Fibroblast of skin of back (primary cell): ENCODE measurements around the gene NPHP4.
"Not testable (repeated sequence)": the region's sequence is repeated elsewhere in the genome, so short reads cannot be mapped to it uniquely, and the experiment has no call there.

Source experiments
- DNase-seq: peaks from one replicate; pipeline ENCODE4 v3.0.0-alpha.2; 2013

The NPHP4 gene

GRCh38 chr1:6023346-6023745 is 31.1 kb upstream of the NPHP4 start:
- DNase-seq, result no peak

GRCh38 chr1:6022193-6022592 is 30.0 kb upstream of the NPHP4 start:
- no peak for DNase-seq

- DNase-seq, result no peak
Observed at GRCh38 chr1:6019166-6019845, 27.1 kb upstream of the NPHP4 start.

GRCh38 chr1:6017654-6018053 is 25.4 kb upstream of the NPHP4 start:
- DNase-seq, result not testable (repeated sequence)

DNA sequence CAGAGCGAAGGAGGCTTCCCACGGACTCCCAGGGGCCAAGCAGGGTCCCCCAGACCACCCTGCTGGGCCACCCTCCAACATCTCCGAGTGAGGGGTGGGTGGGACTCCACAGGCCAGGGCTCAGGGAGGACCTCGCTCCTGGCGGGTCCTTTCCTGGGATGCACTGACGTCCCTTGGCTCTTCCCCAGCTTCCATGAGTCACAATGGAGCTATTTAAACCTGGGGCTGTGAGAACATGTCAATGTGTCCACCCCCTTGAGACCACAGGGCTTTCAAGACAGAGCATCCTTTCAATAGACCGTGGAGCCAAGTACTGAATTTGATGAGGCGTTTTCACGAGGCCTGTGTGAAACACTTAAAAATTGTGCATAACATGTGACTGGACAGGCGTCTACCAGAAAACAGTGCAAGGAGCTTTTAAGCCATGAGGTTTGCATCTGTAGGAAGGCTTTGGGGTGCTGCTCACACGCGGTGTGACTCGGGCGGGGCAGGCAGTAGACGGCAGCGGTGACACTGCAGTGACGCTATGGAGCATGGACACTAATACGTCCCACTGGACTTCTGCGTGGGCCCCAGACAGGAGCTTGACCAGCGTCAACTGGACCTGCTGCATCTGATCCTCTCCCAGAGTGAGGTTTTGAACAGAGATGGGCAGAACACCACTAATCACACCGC is 24.1 kb upstream of the NPHP4 start:
- peak; percentile 58 for DNase-seq

DNA sequence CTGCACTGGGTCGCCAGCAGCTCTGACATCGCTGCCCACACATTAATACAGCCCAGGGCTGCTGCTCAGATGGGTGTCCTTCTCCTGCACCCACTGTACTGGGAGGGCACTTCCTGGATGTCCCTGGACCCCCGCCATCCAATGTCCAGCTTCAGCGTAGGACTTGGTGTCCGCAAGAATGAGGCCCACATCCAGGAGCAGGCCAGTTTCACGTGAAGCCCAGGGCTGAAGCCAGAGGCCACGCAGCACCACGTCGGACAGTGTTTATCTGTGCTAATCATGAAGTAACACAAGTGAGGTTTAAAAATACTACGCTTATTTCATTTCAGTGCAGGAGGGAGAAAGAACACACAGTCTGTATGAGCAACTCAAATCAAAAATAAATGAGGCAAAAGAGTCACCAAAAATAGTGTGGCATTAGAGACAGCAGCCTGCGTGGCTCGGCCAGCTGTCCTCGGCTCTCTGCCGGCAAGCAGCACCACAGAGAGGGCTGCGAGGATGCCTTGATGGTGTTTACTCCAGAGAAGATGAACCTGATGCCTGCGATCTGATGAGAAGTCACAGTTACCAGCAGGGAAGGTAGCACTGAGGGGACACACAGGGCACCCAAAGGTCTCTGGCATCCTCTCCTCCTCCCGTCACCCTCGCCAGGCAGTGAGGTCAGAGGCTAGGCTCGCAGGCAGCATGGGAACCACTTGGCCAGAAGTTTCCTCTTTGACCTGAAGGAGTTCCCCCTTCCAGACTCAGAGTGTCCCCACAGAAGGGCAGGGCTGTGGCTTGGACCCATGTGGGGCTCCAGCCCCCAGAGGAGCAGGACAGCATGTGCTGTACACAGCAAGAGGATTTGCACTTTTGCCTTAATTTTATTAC is 22.1 kb upstream of the NPHP4 start:
- DNase-seq, result no peak

GRCh38 chr1:6013491-6013890 is 21.3 kb upstream of the NPHP4 start:
- DNase-seq, result no peak

- no peak for DNase-seq
Observed at GRCh38 chr1:6012529-6013318, 20.5 kb upstream of the NPHP4 start.

DNA sequence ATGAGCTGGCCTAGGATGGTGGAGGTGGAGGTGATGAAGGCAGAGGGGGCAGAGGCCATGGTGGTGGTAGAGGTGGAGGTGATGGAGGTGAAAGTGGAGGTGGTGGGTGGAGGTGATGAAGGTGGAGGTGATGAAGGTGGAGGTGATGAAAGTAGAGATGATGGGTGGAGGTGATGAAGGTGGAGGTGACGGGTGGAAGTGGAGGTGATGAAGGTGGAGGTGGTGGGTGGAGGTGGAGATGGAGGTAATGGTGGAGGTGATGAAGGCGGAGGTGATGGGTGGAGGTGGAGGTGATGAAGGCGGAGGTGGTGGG is 19.7 kb upstream of the NPHP4 start:
- no peak for DNase-seq

DNA sequence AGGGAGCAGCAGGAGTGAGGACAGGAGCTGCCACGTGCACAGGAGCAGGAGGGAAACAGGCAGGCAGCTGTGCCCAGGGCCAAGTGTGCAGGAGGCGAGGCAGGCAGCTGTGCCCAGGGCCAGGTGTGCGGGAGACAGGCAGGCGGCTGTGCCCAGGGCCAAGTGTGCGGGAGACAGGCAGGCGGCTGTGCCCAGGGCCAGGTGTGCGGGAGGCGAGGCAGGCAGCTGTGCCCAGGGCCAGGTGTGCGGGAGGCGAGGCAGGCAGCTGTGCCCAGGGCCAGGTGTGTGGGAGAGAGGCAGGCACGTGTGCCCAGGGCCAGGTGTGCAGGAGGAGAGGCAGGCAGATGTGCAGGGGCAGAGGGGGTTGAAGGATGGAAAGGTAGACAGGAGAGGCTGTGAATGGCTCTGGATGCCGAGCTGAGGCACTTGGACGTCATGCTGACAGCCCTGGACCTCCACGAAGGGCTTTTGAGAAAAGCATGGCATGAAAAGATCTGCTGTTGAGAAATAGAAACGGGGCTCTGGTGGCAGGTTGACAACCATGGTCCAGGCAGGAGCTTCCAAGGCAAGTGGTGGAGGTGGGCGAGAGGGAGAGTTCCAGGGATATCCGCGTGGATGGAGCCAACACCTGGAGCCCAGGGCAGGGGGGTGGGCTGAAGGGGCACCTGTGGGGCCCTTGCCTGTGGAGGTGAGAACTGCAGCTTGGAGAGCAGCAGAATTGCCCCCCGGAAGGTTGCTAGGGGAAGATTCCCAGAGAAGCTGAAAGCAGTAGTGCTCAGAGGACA is 19.1 kb upstream of the NPHP4 start:
- DNase-seq, result no peak

GRCh38 chr1:6010554-6010953 is 18.3 kb upstream of the NPHP4 start:
- DNase-seq, result no peak

DNA sequence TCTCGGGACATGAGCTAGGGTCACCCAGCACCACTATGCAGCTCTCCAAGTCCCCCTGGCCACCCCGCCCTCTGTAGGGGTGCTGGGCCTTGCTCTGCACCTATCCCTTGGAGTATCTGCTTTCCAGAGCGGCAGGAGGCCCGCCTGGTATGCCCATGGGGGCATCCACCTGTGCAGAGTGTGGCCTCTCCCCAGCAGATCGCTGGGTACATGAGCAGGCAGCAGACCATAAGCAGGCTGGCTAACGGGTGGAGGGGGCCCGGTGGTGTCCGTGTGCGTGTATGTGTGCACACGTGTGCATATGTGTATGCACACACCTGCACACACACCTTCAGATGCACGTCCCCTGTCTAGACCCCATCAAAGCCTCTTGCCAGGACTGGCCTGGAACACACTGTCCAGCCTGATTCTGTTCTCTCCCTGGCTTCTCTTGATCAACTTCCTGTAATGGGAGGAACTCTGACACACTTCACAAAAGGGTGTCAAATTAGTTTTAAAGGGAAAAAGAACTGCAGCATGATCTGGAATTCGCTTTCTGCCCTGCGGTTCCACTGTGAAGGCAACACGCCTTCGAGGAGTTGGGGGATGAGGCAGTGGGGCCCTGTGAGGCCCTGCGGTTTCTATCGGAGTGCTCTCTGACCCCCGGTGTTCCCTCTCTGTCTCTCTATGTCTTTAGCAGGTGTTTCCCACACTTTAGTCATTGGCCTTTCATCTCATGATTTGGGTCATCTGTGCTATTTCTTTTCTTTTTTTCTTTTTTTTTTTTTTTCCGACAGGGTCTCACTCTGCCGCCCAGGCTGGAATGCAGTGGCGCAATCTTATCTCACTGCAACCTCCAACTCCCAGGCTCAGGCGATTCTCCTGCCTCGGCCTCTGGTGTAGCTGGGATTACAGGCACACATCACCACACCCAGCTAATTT is 17.2 kb upstream of the NPHP4 start:
- no peak for DNase-seq

DNA sequence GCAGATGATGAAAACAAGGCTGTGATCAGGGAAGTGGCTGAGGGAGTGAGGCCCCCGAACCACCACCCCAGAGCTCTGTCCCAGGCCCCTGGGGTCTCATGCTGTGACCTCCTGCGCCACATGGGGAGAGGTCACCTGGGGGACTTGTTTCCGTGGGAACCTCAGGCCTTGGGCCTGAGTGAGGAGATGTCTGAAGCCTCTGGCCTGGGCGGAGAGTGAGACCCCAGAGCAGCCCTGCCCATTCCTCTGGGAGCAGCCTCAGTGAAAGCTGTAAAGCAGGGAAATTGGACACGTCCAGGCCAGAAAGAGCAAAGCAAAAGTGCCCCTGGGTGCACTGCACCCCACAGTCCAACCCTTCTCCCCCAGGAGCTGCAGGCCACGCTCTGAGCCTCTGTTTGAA is 16.5 kb upstream of the NPHP4 start:
- no peak for DNase-seq

- no peak for DNase-seq
Observed at GRCh38 chr1:6008084-6008415, 15.8 kb upstream of the NPHP4 start.

- DNase-seq, result no peak
Observed at GRCh38 chr1:6007318-6008083, 15.3 kb upstream of the NPHP4 start.

GRCh38 chr1:6006882-6007281 is 14.7 kb upstream of the NPHP4 start:
- DNase-seq, result no peak

DNA sequence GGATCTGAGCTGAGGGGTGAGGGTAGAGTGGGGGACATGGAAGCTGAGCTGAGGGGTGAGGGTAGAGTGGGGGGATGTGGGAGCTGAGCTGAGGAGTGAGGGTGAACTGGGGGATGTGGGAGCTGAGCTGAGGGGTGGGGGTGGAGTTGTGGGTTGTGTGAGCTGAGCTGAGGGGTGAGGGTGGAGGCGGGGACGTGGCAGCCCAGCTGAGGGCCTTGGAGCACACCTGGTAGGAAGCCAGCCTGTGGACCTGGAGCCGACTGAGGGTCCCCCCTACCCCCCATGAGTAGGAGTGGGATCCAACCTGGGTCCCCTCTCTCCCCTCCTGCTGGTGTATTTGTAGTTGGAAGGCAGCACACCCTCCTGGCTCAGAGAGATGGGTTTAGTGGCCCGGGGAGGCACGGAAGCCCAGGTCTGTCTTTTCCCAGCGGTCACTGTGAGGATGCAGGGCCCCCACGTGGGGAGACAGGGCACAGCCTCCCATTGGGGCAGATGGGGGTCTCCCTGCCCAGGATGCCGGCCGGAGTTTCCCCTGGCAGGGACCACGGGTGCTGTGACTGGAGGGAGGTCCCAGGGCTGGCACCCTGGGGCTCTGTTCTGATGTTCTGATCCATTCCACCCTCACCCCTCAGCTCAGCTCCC is 13.2 kb upstream of the NPHP4 start:
- DNase-seq, result no peak

- DNase-seq, result no peak
Observed at GRCh38 chr1:6004412-6005123, 12.3 kb upstream of the NPHP4 start.
